Thyroid gland (tissue), 4 donors: ENCODE measurements around the gene MAPK13.

Source experiments
- POLR2A ChIP-seq, 2 donors: fragments of 450-650 bp; IDR thresholded peaks; one replicate each; pipeline ENCODE4 v1.6.1; 2017; ENCODE audit warnings: antibody characterized with exemption in 2 of 2, mild to moderate bottlenecking in 2 of 2, moderate library complexity in 1 of 2
- TF ChIP-seq, protein P1 (sequence below), 6 experiments: fragments of 200-600 bp in 3 of 6; fragments of 450-650 bp in 3 of 6; sonication (generic) in 3 of 6; IDR thresholded peaks; one replicate each; pipeline ENCODE4 v1.5.1; 2016 to 2019; ENCODE audit warnings: antibody characterized with exemption in 6 of 6, mild to moderate bottlenecking in 2 of 6, inconsistent platforms in 1 of 6, moderate library complexity in 1 of 6

DNA sequence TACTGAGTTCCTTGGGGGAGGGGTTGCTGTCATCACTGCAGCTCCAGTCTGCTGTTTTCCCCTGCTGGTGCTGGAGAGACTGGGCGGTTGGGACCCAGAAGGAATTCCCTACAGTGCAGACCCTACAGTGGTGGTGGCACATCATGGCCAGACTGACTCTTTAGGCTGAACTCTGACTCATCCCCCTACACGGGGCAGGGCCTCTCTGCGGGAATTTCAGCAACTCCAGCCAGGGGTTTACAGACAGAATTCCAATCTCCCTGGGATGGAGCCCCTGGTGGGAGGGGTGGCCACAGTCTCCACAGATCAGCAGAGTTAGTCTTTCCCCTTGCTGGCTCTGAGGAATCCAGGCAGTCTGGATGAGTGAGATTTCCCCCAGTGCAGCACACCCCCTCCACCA is 46.9 kb upstream of the MAPK13 start:
- TF ChIP-seq, protein P1, sequence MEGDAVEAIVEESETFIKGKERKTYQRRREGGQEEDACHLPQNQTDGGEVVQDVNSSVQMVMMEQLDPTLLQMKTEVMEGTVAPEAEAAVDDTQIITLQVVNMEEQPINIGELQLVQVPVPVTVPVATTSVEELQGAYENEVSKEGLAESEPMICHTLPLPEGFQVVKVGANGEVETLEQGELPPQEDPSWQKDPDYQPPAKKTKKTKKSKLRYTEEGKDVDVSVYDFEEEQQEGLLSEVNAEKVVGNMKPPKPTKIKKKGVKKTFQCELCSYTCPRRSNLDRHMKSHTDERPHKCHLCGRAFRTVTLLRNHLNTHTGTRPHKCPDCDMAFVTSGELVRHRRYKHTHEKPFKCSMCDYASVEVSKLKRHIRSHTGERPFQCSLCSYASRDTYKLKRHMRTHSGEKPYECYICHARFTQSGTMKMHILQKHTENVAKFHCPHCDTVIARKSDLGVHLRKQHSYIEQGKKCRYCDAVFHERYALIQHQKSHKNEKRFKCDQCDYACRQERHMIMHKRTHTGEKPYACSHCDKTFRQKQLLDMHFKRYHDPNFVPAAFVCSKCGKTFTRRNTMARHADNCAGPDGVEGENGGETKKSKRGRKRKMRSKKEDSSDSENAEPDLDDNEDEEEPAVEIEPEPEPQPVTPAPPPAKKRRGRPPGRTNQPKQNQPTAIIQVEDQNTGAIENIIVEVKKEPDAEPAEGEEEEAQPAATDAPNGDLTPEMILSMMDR (IDR thresholded peaks at IDR 0.05): no peak
- TF ChIP-seq POLR2A (IDR thresholded peaks at IDR 0.05): no peak
